Tibial nerve (tissue), 4 donors: ENCODE measurements around the gene ITGA1. TPM values are rescaled to one million over a fixed set of nuclear protein-coding genes. Genes with fewer than 3 reads are reported as not detected.

Experiments
- DNase-seq, 2 donors: peaks; one replicate each; pipeline ENCODE4 v3.0.0-alpha.2; 2019; ENCODE audit warnings: low spot score in 2 of 2
- H3K27ac ChIP-seq, 4 donors: fragments of 200-600 bp; sonication (generic) in 3 of 4; one replicate each; pipeline ENCODE4 v1.5.1; 2017 to 2019; ENCODE audit warnings: mild to moderate bottlenecking in 1 of 4
- H3K27me3 ChIP-seq, 2 donors: fragments of 200-600 bp; sonication (generic) in 1 of 2; one replicate each; pipeline versions ENCODE4 v1.5.1 to v1.6.0; 2017 to 2019
- H3K36me3 ChIP-seq, 3 donors: fragments of 200-600 bp; sonication (generic); one replicate each; pipeline ENCODE4 v1.5.1; 2018 to 2019
- H3K4me1 ChIP-seq, 4 donors: fragments of 200-600 bp; sonication (generic) in 3 of 4; one replicate each; pipeline ENCODE4 v1.5.1; 2017 to 2019
- H3K4me3 ChIP-seq, 4 donors: fragments of 200-600 bp; sonication (generic) in 3 of 4; one replicate each; pipeline ENCODE4 v1.5.1; 2017 to 2019; ENCODE audit warnings: mild to moderate bottlenecking in 1 of 4, moderate library complexity in 1 of 4
- H3K9me3 ChIP-seq, 4 donors: fragments of 200-600 bp; sonication (generic) in 3 of 4; one replicate each; pipeline ENCODE4 v1.5.1; 2017 to 2019
- EP300 ChIP-seq, 2 donors: sonication (generic); formaldehyde crosslinking; IDR thresholded peaks; one replicate each; pipeline ENCODE4 v1.6.1; 2017; ENCODE audit warnings: antibody characterized with exemption in 2 of 2, mild to moderate bottlenecking in 1 of 2
- POLR2A ChIP-seq, 2 donors: fragments of 450-650 bp; IDR thresholded peaks; one replicate each; pipeline ENCODE4 v1.6.1; 2017; ENCODE audit warnings: antibody characterized with exemption in 2 of 2, mild to moderate bottlenecking in 2 of 2, moderate library complexity in 2 of 2
- WGBS, 2 donors: methylation state at CpG; one replicate each; pipeline ENCODE4 v1.1.5; 2018; 5-methylcytosine and 5-hydroxymethylcytosine counted together
- total RNA-seq, 4 donors: library from RNA; depleted of rRNA; stranded (reverse); fragments of >200 nt; gene quantifications; one replicate each; pipeline ENCODE4 v1.1.0, GENCODE V29; 2016
- TF ChIP-seq, protein P1 (sequence below), 5 experiments: fragments of 200-600 bp in 3 of 5; fragments of 450-650 bp in 2 of 5; sonication (generic) in 3 of 5; IDR thresholded peaks; one replicate each; pipeline ENCODE4 v1.5.1; 2016 to 2019; ENCODE audit warnings: antibody characterized with exemption in 5 of 5, mild to moderate bottlenecking in 3 of 5, moderate library complexity in 2 of 5

Gene ITGA1
- total RNA-seq, 4 donors from 2014 or later, result 26.8 to 62.5 (median 27.7) TPM

DNA sequence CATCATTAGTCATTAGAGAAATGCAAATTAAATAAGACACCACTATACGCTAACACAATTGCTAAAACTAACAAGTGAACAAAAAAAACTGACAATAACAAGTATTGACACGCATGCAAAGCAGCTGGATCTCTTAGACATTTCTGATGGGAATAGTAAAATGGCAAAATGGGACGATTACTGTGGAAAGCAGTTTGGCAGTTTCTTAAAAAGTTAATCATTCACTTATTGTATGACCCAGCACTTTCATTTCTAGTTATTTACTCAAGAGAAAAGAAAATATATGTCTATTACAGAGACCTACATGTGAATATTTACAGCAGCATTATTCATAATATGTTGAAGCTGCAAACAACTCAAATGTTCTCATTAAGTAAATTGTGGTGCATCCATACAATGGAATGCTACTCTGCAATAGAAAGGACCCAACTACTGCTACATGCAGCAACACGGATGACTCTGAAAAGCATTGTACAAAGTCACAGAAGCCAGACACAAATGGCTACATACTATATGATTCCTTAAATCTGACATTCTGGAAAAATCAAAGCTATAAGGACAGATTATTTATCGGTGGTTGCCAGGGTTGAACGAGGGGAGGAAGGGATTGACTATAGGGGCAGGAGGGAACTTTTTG is 104.6 kb downstream of the ITGA1 start:
- Histone ChIP-seq H3K36me3 (peaks cover 0 to 18% (median 0%) of the 10 kb centered on the region in 3 donors), H3K9me3 (no peaks in the 10 kb centered on the region), H3K4me1 (peaks cover 0 to 49% (median 26%) of the 10 kb centered on the region in 4 donors), H3K4me3 (no peak overlapping the region), H3K27ac (peak overlapping the region in 2 of 4 donors; percentile 59 to 66), H3K27me3 (no peaks in the 10 kb centered on the region)
- WGBS, 2 donors, result 60 to 72% methylated on average over 6 of the region's 6 CpGs
- TF ChIP-seq POLR2A (IDR thresholded peaks at IDR 0.05) (no peak), EP300 (IDR thresholded peaks at IDR 0.05) (no peak)
- TF ChIP-seq, protein P1, sequence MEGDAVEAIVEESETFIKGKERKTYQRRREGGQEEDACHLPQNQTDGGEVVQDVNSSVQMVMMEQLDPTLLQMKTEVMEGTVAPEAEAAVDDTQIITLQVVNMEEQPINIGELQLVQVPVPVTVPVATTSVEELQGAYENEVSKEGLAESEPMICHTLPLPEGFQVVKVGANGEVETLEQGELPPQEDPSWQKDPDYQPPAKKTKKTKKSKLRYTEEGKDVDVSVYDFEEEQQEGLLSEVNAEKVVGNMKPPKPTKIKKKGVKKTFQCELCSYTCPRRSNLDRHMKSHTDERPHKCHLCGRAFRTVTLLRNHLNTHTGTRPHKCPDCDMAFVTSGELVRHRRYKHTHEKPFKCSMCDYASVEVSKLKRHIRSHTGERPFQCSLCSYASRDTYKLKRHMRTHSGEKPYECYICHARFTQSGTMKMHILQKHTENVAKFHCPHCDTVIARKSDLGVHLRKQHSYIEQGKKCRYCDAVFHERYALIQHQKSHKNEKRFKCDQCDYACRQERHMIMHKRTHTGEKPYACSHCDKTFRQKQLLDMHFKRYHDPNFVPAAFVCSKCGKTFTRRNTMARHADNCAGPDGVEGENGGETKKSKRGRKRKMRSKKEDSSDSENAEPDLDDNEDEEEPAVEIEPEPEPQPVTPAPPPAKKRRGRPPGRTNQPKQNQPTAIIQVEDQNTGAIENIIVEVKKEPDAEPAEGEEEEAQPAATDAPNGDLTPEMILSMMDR (IDR thresholded peaks at IDR 0.05), result no peak
- DNase-seq, result no peak

DNA sequence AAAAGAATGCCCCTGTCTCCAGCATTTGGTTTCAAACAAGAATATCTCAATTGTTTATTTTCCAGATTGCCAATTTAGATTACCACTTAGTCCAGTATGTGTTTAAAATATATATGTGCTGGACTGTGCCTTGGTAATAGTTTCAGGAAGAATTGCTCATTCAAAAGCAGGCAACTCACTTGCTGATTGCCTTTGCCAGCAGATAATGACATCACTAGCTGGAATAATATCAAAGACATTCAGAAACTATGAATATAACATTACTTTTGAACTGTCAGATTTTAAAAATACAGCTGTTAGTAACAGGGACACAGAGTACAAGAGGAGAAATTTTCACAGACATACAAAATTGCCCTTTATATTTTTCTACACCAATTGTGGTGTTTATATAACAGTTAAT is 105.4 kb downstream of the ITGA1 start:
- Histone ChIP-seq H3K36me3 (peaks cover 0 to 13% (median 0%) of the 10 kb centered on the region in 3 donors), H3K4me1 (peaks cover 0 to 49% (median 27%) of the 10 kb centered on the region in 4 donors), H3K27me3 (no peaks in the 10 kb centered on the region), H3K27ac (peak overlapping the region in 2 of 4 donors; percentile 59 to 81), H3K4me3 (no peak overlapping the region), H3K9me3 (no peaks in the 10 kb centered on the region)
- DNase-seq, result no peak
- TF ChIP-seq POLR2A (IDR thresholded peaks at IDR 0.05), result no peak
- TF ChIP-seq, protein P1 (IDR thresholded peaks at IDR 0.05), result no peak
- TF ChIP-seq EP300 (IDR thresholded peaks at IDR 0.05), result peak in 1 of 2 donors; percentile 23

DNA sequence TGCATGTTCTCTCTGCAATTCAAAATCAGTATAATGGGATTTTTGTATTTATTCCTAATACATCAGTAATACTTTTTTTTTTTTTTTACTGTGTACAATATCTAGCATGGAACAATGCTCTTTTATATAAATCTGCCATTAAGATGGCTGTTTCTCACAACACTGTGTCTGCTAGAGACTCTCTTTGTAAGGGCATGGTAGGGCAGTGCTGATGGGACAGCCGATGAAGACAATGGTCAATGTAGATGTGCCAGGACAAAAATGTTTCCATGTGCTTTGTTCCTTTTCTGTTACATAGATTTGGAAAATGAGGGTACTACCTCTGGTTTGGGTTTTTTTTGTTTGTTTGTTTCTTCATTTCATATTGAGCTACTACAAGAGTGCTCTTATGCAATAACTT is 106.1 kb downstream of the ITGA1 start:
- TF ChIP-seq POLR2A (IDR thresholded peaks at IDR 0.05) (no peak), EP300 (IDR thresholded peaks at IDR 0.05) (no peak)
- 50% methylated on average over 1 of the region's 1 CpG for WGBS, 2 donors
- Histone ChIP-seq H3K36me3 (peaks cover 0 to 5% (median 0%) of the 10 kb centered on the region in 3 donors), H3K27me3 (no peaks in the 10 kb centered on the region), H3K27ac (peak overlapping the region in 2 of 4 donors; percentile 59 to 81), H3K4me1 (peaks cover 0 to 49% (median 27%) of the 10 kb centered on the region in 4 donors), H3K9me3 (no peaks in the 10 kb centered on the region), H3K4me3 (no peak overlapping the region)
- no peak for DNase-seq

DNA sequence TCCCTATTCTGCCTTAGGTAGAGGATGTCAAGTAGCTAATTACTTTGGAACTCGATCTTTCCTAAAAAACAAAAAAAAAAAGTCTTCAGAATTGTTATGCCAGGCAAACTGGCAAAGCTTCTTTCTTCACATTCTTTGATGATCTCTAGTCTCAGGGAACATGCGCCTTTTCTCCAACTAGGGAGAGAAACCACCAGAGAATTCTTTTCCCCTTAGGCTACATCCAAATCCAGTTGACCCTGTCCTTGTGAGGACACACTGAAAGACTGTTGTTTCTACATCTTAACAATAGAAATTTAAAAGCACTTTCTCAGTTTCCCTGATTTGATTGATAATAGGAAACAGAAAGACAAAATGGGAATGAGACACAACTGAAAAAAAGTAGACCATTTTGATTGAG is 106.7 kb downstream of the ITGA1 start:
- no peak for DNase-seq
- 59 to 63% methylated on average over 2 of the region's 2 CpGs for WGBS, 2 donors
- no peaks in the 10 kb centered on the region for H3K27me3 ChIP-seq
- H3K36me3 ChIP-seq, result peaks cover 0 to under 1% (median 0%) of the 10 kb centered on the region in 3 donors
- H3K9me3 ChIP-seq, result no peaks in the 10 kb centered on the region
- peak overlapping the region in 3 of 4 donors; percentile 3 to 81 (median 59) for H3K27ac ChIP-seq
- H3K4me3 ChIP-seq, result no peak overlapping the region
- TF ChIP-seq EP300 (IDR thresholded peaks at IDR 0.05) (no peak), POLR2A (IDR thresholded peaks at IDR 0.05) (no peak)
- TF ChIP-seq, protein P1 (IDR thresholded peaks at IDR 0.05), result no peak
- H3K4me1 ChIP-seq, result peaks cover 0 to 50% (median 27%) of the 10 kb centered on the region in 4 donors

DNA sequence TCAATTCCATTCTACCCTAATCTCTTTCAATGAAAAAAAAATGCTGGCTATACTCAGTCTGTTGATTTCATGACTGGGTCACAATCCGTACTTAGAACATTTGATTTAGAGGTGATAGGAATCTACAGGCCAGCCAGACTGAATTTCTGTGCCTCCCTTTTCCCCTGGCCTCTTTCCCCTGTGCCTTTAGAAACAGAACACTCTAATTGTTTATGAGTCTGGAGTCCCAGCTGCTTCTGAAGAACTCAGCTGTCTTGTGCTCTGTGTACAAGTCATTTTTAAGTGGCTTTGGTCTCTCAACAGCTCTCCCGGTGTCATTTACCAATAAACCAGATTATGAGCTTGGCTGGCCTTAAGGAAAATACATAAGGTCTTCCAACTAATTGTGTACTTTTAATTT is 107.4 kb downstream of the ITGA1 start:
- peak overlapping the region in 2 of 4 donors; percentile 59 to 81 for H3K27ac ChIP-seq
- DNase-seq, result no peak
- peaks cover 0 to 55% (median 27%) of the 10 kb centered on the region in 4 donors for H3K4me1 ChIP-seq
- no peak overlapping the region for H3K4me3 ChIP-seq
- H3K9me3 ChIP-seq, result no peaks in the 10 kb centered on the region
- 24 to 31% methylated on average over 2 of the region's 2 CpGs for WGBS, 2 donors
- H3K36me3 ChIP-seq, result no peaks in the 10 kb centered on the region
- TF ChIP-seq, protein P1 (IDR thresholded peaks at IDR 0.05), result no peak
- TF ChIP-seq POLR2A (IDR thresholded peaks at IDR 0.05) (no peak), EP300 (IDR thresholded peaks at IDR 0.05) (no peak)
- H3K27me3 ChIP-seq, result no peaks in the 10 kb centered on the region
